Memory B cell (primary cell): Measurements from ENCODE around the gene SLX4.
"Not testable (repeated sequence)": the region's sequence is repeated elsewhere in the genome, so short reads cannot be mapped to it uniquely, and the experiment has no call there.

ENCODE experiments used
- ATAC-seq: fragments of 150-1000 bp; cut with Tn5 transposase; 2 replicates; pipeline ENCODE4 v1.10.0; 2021; ENCODE audit warnings: low read depth, mild to moderate bottlenecking, moderate library complexity
- DNase-seq, 2 donors: peaks; one replicate each; pipeline ENCODE4 v3.0.0; 2022; ENCODE audit warnings: low spot score in 2 of 2
- H3K27ac Mint-ChIP-seq: one replicate; pipeline ENCODE4 v1.8.0; 2022; ENCODE audit warnings: mild to moderate bottlenecking, moderate library complexity, mixed read lengths
- H3K27me3 Mint-ChIP-seq: one replicate; pipeline ENCODE4 v1.8.0; 2022; ENCODE audit warnings: mixed read lengths
- H3K36me3 Mint-ChIP-seq: one replicate; pipeline ENCODE4 v1.8.0; 2022; ENCODE audit warnings: mild to moderate bottlenecking, mixed read lengths
- H3K4me1 Mint-ChIP-seq: one replicate; pipeline ENCODE4 v1.8.0; 2022; ENCODE audit warnings: mixed read lengths
- H3K4me3 Mint-ChIP-seq: one replicate; pipeline ENCODE4 v1.8.0; 2022; ENCODE audit warnings: mild to moderate bottlenecking, moderate library complexity, mixed read lengths
- H3K9me3 Mint-ChIP-seq: one replicate; pipeline ENCODE4 v1.8.0; 2022; ENCODE audit warnings: mixed read lengths

SLX4 gene

GRCh38 chr16:3611146-3611975 is at the start of gene SLX4:
TSS of gene SLX4 (minus strand) at chr16:3611606. CDS start at chr16:3608964, 2,642 bp downstream.
- Mint-ChIP-seq H3K27ac (peak within 1 kb of the TSS; percentile 95), H3K4me1 (peaks cover 40% of the 10 kb centered on the region), H3K4me3 (peak within 1 kb of the TSS; percentile 99), H3K36me3 (peaks cover 8% of the 10 kb centered on the region), H3K9me3 (no peaks in the 10 kb centered on the region), H3K27me3 (no peaks in the 10 kb centered on the region)
- DNase-seq (peak; percentile 84 to 91), ATAC-seq (peak; percentile 85)

GRCh38 chr16:3659251-3659650 is 47.8 kb upstream of the SLX4 start:
- Mint-ChIP-seq H3K4me3 (no peak overlapping the region), H3K36me3 (peaks cover 19% of the 10 kb centered on the region), H3K9me3 (no peaks in the 10 kb centered on the region), H3K27me3 (no peaks in the 10 kb centered on the region), H3K27ac (no peak overlapping the region), H3K4me1 (peaks cover under 1% of the 10 kb centered on the region)
- ATAC-seq (no peak), DNase-seq (no peak)

- Mint-ChIP-seq H3K4me1 (peaks cover 3% of the 10 kb centered on the region), H3K27ac (no peak overlapping the region), H3K36me3 (peaks cover 15% of the 10 kb centered on the region), H3K27me3 (no peaks in the 10 kb centered on the region), H3K4me3 (no peak overlapping the region), H3K9me3 (no peaks in the 10 kb centered on the region)
- DNase-seq (no peak), ATAC-seq (no peak)
Observed at GRCh38 chr16:3656491-3657468, 45.4 kb upstream of the SLX4 start.

GRCh38 chr16:3656160-3656490 is 44.7 kb upstream of the SLX4 start:
- ATAC-seq, H3K4me1 Mint-ChIP-seq, H3K27me3 Mint-ChIP-seq, H3K27ac Mint-ChIP-seq, H3K4me3 Mint-ChIP-seq, DNase-seq, H3K9me3 Mint-ChIP-seq: not testable (repeated sequence)
- H3K36me3 Mint-ChIP-seq, result peaks cover 16% of the 10 kb centered on the region

GRCh38 chr16:3655396-3656159 is 44.2 kb upstream of the SLX4 start:
- DNase-seq (no peak), ATAC-seq (no peak)
- Mint-ChIP-seq H3K27ac (no peak overlapping the region), H3K36me3 (peaks cover 14% of the 10 kb centered on the region), H3K4me3 (no peak overlapping the region), H3K27me3 (no peaks in the 10 kb centered on the region), H3K4me1 (peaks cover 3% of the 10 kb centered on the region), H3K9me3 (no peaks in the 10 kb centered on the region)

- peaks cover 3% of the 10 kb centered on the region for H3K4me1 Mint-ChIP-seq
- H3K27ac Mint-ChIP-seq, result no peak overlapping the region
- H3K36me3 Mint-ChIP-seq, result peaks cover 14% of the 10 kb centered on the region
- DNase-seq, result no peak
- H3K27me3 Mint-ChIP-seq, result no peaks in the 10 kb centered on the region
- no peaks in the 10 kb centered on the region for H3K9me3 Mint-ChIP-seq
- ATAC-seq, result no peak
- no peak overlapping the region for H3K4me3 Mint-ChIP-seq
Observed at GRCh38 chr16:3655030-3655395, 43.6 kb upstream of the SLX4 start.

- Mint-ChIP-seq H3K9me3 (no peaks in the 10 kb centered on the region), H3K4me1 (peaks cover 3% of the 10 kb centered on the region), H3K27me3 (no peaks in the 10 kb centered on the region), H3K4me3 (no peak within 1 kb of the TSS), H3K27ac (no peak within 1 kb of the TSS), H3K36me3 (peaks cover 14% of the 10 kb centered on the region)
- peak; percentile 80 for ATAC-seq
- DNase-seq, result peak; percentile 48 to 60
Observed at GRCh38 chr16:3654249-3654991, 43.0 kb upstream of the SLX4 start, which contains the start of gene DNASE1. TSS of gene DNASE1 (plus strand) at chr16:3654691. CDS start at chr16:3655374, 683 bp downstream.

- ATAC-seq (no peak), DNase-seq (no peak)
- Mint-ChIP-seq H3K36me3 (peaks cover 9% of the 10 kb centered on the region), H3K4me1 (peaks cover 3% of the 10 kb centered on the region), H3K27me3 (no peaks in the 10 kb centered on the region), H3K4me3 (no peak overlapping the region), H3K9me3 (no peaks in the 10 kb centered on the region), H3K27ac (no peak overlapping the region)
Observed at GRCh38 chr16:3652373-3653195, 41.2 kb upstream of the SLX4 start.

- no peaks in the 10 kb centered on the region for H3K27me3 Mint-ChIP-seq
- no peak overlapping the region for H3K27ac Mint-ChIP-seq
- peaks cover 4% of the 10 kb centered on the region for H3K36me3 Mint-ChIP-seq
- H3K9me3 Mint-ChIP-seq, result no peaks in the 10 kb centered on the region
- no peak for DNase-seq
- ATAC-seq, result no peak
- H3K4me3 Mint-ChIP-seq, result no peak overlapping the region
- peaks cover 3% of the 10 kb centered on the region for H3K4me1 Mint-ChIP-seq
Observed at GRCh38 chr16:3651461-3652372, 40.3 kb upstream of the SLX4 start.

- Mint-ChIP-seq H3K36me3 (peaks cover 6% of the 10 kb centered on the region), H3K27ac (no peak overlapping the region), H3K27me3 (no peaks in the 10 kb centered on the region), H3K9me3 (no peaks in the 10 kb centered on the region), H3K4me3 (no peak overlapping the region), H3K4me1 (peaks cover 6% of the 10 kb centered on the region)
- ATAC-seq (no peak), DNase-seq (no peak)
Observed at GRCh38 chr16:3650631-3651265, 39.3 kb upstream of the SLX4 start.

GRCh38 chr16:3646348-3646920 is 35.0 kb upstream of the SLX4 start:
- DNase-seq, result no peak
- Mint-ChIP-seq H3K4me1 (peaks cover 3% of the 10 kb centered on the region), H3K27me3 (no peaks in the 10 kb centered on the region), H3K9me3 (no peaks in the 10 kb centered on the region), H3K4me3 (no peak overlapping the region), H3K36me3 (peaks cover 6% of the 10 kb centered on the region), H3K27ac (peak overlapping the region; percentile 50)
- ATAC-seq, result no peak
